ENCODE measurements around the gene PLA2G6. TPM values are rescaled to one million over a fixed set of nuclear protein-coding genes. Genes with fewer than 3 reads are reported as not detected.

PLA2G6 gene
- total and polyA plus RNA-seq, 9 of the 15 experiments (the other 6 are each of a cell fraction or from before 2014, with no cell fraction given) = 0.11 to 12.2 (median 9.7) TPM

GRCh38 chr22:38193580-38193979 is 11.9 kb upstream of the PLA2G6 start (continued):
- TF ChIP-seq MYBL2 (IDR thresholded peaks at IDR 0.05; ENCODE audit: low read depth) (no peak), MYBL2 (CRISPR knock-in tag; IDR thresholded peaks at IDR 0.05; ENCODE audit: borderline replicate concordance) (no peak), HDAC3 (IDR thresholded peaks at IDR 0.05; ENCODE audit: borderline replicate concordance, partially characterized antibody) (no peak), PURB (CRISPR knock-in tag; IDR thresholded peaks at IDR 0.05; ENCODE audit: low read depth) (no peak), EZH2 (IDR thresholded peaks at IDR 0.05; ENCODE audit: borderline replicate concordance, low read depth, low read length) (no peak), USF1 (CRISPR knock-in tag; IDR thresholded peaks at IDR 0.05) (no peak), KLF13 (tag; IDR thresholded peaks at IDR 0.05; ENCODE audit: borderline replicate concordance, low read depth) (no peak), PHF20 (IDR thresholded peaks at IDR 0.05; ENCODE audit: partially characterized antibody) (no peak), E2F5 (CRISPR knock-in tag; IDR thresholded peaks at IDR 0.05) (no peak), RREB1 (CRISPR knock-in tag; IDR thresholded peaks at IDR 0.05) (no peak), SMARCA5 (IDR thresholded peaks at IDR 0.05) (no peak), ZNF133 (CRISPR knock-in tag; IDR thresholded peaks at IDR 0.05) (no peak), GTF2A2 (tag; IDR thresholded peaks at IDR 0.05) (no peak), THAP12 (CRISPR knock-in tag; IDR thresholded peaks at IDR 0.05) (no peak), ZNF436 (CRISPR knock-in tag; IDR thresholded peaks at IDR 0.05) (no peak), GTF3C2 (IDR thresholded peaks at IDR 0.05; ENCODE audit: borderline replicate concordance, extremely low read depth, insufficient read length) (no peak)

Measured in K562 (cell line).